Ectodermal cell (in vitro differentiated cells): ENCODE results near the gene SLC22A1. TPM values are rescaled to one million over a fixed set of nuclear protein-coding genes. Genes with fewer than 3 reads are reported as not detected.

Experiments
- H3K27ac ChIP-seq: 2 replicates; pipeline ENCODE4 v1.7.0; 2013; ENCODE audit warnings: mild to moderate bottlenecking, low read depth, low read length; ENCODE audit not compliant: insufficient read depth, poor library complexity, severe bottlenecking
- H3K27me3 ChIP-seq: 2 replicates; pipeline ENCODE4 v1.7.0; 2013; ENCODE audit warnings: mild to moderate bottlenecking, low read length; ENCODE audit not compliant: insufficient read depth, control insufficient read depth, poor library complexity, severe bottlenecking
- H3K36me3 ChIP-seq: one replicate; pipeline ENCODE4 v1.7.0; 2013; ENCODE audit warnings: low read length; ENCODE audit not compliant: control insufficient read depth, insufficient read depth
- H3K4me1 ChIP-seq: one replicate; pipeline ENCODE4 v1.7.0; 2013; ENCODE audit warnings: low read length; ENCODE audit not compliant: control insufficient read depth, insufficient read depth
- H3K4me3 ChIP-seq: 2 replicates; pipeline ENCODE4 v1.7.0; 2013; ENCODE audit warnings: low read depth, low read length, control low read depth; ENCODE audit not compliant: insufficient read depth
- H3K9me3 ChIP-seq: 2 replicates; pipeline ENCODE4 v1.7.0; 2013; ENCODE audit warnings: mild to moderate bottlenecking, low read length, moderate library complexity; ENCODE audit not compliant: control insufficient read depth
- WGBS, 2 experiments: methylation state at CpG; one replicate each; pipeline ENCODE4 v1.1.7; 2013; ENCODE audit warnings: missing lambda C conversion rate in 2 of 2; 5-methylcytosine and 5-hydroxymethylcytosine counted together
- polyA plus RNA-seq, 4 experiments: library from polyadenylated mRNA; stranded (reverse); fragments of 50-300 nt; gene quantifications; one replicate each; pipeline ENCODE4 v1.2.3, GENCODE V29; 2013

The SLC22A1 gene
- not detected for polyA plus RNA-seq (2013, experiment 1 of 4)
- polyA plus RNA-seq (2013, experiment 2 of 4): not detected
- not detected for polyA plus RNA-seq (2013, experiment 3 of 4)
- not detected for polyA plus RNA-seq (2013, experiment 4 of 4)

DNA sequence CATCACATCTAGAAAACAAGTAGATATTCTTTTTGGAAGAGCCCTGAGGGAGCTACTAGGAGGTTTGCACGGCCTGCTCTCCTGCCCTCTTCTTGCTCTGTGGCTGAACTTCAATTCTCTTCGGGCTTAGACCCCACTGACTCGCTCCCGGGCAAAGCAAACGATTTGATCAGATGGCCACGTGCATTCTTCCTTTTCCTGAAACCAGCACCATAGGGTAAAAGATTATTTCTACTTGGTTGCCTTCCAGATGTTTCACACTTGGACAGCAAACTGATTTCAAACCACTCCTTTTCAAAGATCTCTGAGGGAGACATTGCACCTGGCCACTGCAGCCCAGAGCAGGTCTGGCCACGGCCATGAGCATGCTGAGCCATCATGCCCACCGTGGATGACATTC, at the start of gene SLC22A1:
Gene SLC22A1, plus strand, starts transcription at position 258 of the 400 bp plus-strand sequence. Its CDS starts 121 bp downstream, at position 379.
- Histone ChIP-seq H3K36me3 (no peaks in the 10 kb centered on the region), H3K27ac (no peak within 1 kb of the TSS), H3K9me3 (no peaks in the 10 kb centered on the region), H3K4me1 (peaks cover 7% of the 10 kb centered on the region), H3K4me3 (no peak within 1 kb of the TSS), H3K27me3 (no peaks in the 10 kb centered on the region)
- WGBS, 2 experiments: 94 to 95% methylated on average over 8 of the region's 8 CpGs

DNA sequence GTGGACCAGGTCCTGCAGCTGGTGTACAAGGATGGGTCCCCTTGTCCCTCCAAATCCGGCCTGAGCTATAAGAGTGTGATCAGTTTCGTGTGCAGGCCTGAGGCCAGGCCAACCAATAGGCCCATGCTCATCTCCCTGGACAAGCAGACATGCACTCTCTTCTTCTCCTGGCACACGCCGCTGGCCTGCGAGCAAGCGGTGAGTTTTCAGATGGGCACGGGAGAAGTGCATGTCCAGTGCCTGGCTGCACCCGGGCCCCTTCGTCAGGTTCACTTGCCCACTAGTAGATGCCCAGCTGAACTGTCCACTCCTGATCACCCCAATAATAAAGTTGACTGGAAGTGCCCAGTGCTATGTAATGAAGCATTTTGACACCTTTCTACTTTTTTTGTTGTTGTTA, 48.3 kb upstream of the SLC22A1 start:
- H3K9me3 ChIP-seq: no peaks in the 10 kb centered on the region
- H3K27ac ChIP-seq: no peak overlapping the region
- no peaks in the 10 kb centered on the region for H3K27me3 ChIP-seq
- H3K4me1 ChIP-seq: no peaks in the 10 kb centered on the region
- H3K36me3 ChIP-seq: peaks cover 31% of the 10 kb centered on the region
- no peak overlapping the region for H3K4me3 ChIP-seq
- WGBS, 2 experiments: 95 to 97% methylated on average over 9 of the region's 9 CpGs

DNA sequence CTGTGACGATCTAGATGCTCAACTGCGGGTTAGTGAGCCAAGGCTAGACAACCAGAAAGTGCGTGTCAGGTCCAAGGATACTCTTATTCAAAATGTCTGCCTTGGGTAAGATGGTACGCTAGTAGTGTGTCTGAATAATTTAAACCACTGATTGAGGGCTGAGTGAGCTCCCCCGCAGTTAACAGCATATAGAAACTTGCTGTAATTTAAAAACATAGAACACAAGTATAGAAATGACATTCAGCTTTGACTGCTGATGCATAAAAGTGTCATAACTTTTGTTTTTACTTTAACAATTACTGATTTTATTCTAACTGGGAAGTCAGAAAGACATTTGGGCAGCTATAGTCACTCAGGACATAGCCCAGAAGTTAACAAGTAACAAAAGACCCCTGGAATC, 45.6 kb upstream of the SLC22A1 start:
- no peak overlapping the region for H3K27ac ChIP-seq
- no peaks in the 10 kb centered on the region for H3K27me3 ChIP-seq
- no peaks in the 10 kb centered on the region for H3K9me3 ChIP-seq
- peaks cover 43% of the 10 kb centered on the region for H3K36me3 ChIP-seq
- no peaks in the 10 kb centered on the region for H3K4me1 ChIP-seq
- WGBS, 2 experiments: 95% methylated on average over 4 to 5 of the region's 5 CpGs
- no peak overlapping the region for H3K4me3 ChIP-seq

DNA sequence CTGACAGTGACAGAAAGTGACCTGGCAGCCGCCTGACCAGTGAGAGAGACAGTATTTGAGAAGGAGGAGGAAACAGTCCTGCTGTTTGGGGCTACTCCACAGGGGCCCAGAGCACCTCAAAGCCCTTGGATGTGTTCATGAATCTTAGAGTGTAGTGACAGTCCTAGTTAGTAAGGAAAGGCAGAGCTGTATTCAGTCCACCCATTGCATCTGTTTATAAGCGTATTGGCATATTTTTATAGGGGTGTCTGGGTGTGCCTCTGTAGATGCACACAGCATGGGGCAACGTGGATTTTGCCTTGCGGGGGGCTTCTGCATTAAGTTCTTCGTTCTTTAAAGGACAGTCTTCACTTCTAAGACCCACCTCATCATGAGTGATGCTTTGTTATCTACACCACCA, 44.6 kb upstream of the SLC22A1 start:
- Histone ChIP-seq H3K27ac (no peak overlapping the region), H3K4me3 (no peak overlapping the region), H3K36me3 (peaks cover 47% of the 10 kb centered on the region), H3K9me3 (no peaks in the 10 kb centered on the region), H3K4me1 (no peaks in the 10 kb centered on the region), H3K27me3 (no peaks in the 10 kb centered on the region)
- WGBS, 2 experiments: 93 to 95% methylated on average over 5 of the region's 5 CpGs

DNA sequence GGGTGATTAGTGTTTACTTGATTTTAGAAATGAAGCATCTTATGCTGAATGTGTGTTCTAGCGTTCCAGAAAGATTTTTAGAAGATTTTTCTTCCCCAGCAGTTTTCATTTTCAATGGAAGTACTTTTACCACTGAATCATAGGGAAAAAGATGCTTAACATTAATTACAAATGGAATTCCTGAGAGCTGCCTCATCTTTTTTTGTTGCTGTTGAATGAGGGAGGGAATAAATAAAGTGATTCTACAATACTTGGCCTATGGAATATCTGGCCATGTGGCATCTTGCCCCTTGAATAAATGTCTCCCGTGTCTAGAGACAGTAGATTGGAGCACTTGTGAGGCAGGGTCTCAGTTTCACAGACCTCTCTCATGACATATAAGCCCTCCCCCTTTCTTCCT, 44.1 kb upstream of the SLC22A1 start:
- Histone ChIP-seq H3K27ac (no peak overlapping the region), H3K4me1 (no peaks in the 10 kb centered on the region), H3K9me3 (no peaks in the 10 kb centered on the region), H3K4me3 (no peak overlapping the region), H3K27me3 (no peaks in the 10 kb centered on the region), H3K36me3 (peaks cover 44% of the 10 kb centered on the region)
- 95 to 100% methylated on average over 1 to 2 of the region's 2 CpGs for WGBS, 2 experiments

DNA sequence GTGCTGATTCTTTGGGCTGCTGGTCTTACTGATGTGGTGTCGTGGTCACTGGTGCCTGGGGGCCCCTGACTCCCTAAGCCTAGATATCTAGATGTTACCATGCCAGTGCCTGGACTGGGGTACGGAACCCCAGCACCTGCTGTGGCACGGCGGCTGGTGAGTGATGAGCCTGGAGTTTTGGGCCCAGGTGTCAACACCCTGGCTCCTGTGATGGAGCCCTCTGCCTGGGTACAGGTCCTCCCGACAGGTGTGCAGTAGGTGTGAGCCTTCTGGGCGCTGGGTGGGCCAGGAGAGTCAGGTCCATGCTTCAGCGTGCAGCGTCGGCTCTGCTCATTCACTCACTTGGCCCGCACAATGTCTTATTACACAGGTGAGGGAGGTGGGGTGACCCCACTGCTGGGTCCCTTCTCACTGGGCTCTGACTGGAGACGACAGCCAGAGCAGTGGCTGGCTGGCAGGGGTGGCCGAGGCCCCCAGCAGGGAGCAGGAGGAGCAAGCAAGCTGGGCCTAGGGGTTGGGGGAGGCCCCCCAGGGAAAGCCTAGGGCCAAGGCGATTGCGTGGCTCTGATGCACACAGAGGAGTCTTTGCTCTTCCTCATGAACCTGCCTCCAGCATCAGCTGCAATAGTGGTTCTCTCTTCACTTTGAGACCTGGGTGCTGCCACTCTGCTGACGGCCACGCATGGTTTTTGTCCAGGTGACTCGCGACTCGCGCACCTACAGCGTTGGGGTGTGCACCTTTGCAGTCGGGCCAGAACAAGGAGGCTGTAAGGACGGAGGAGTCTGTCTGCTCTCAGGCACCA, 42.5 kb upstream of the SLC22A1 start:
- H3K4me3 ChIP-seq: no peak overlapping the region
- H3K27me3 ChIP-seq: no peaks in the 10 kb centered on the region
- no peaks in the 10 kb centered on the region for H3K4me1 ChIP-seq
- WGBS, 2 experiments: 96 to 97% methylated on average over 23 of the region's 23 CpGs
- peaks cover 34% of the 10 kb centered on the region for H3K36me3 ChIP-seq
- no peak overlapping the region for H3K27ac ChIP-seq
- H3K9me3 ChIP-seq: no peaks in the 10 kb centered on the region

DNA sequence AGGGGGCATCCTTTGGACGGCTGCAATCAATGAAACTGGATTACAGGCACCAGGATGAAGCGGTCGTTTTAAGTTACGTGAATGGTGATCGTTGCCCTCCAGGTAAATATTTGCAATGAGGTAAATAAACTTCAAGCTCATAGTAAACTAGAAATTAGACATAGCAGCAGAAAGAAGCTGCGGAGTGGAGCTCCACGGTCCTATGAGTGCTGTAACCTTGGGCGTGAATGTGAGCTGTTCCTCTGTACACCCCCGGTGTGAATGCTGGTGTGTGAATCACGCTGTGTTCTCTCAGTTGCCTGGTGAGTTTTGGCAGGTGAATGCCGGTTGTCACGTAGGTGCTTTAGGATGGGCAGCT, 42.0 kb upstream of the SLC22A1 start:
- no peak overlapping the region for H3K4me3 ChIP-seq
- H3K27ac ChIP-seq: no peak overlapping the region
- peaks cover 40% of the 10 kb centered on the region for H3K36me3 ChIP-seq
- no peaks in the 10 kb centered on the region for H3K4me1 ChIP-seq
- H3K27me3 ChIP-seq: no peaks in the 10 kb centered on the region
- WGBS, 2 experiments: 97 to 98% methylated on average over 12 of the region's 12 CpGs
- H3K9me3 ChIP-seq: no peaks in the 10 kb centered on the region

DNA sequence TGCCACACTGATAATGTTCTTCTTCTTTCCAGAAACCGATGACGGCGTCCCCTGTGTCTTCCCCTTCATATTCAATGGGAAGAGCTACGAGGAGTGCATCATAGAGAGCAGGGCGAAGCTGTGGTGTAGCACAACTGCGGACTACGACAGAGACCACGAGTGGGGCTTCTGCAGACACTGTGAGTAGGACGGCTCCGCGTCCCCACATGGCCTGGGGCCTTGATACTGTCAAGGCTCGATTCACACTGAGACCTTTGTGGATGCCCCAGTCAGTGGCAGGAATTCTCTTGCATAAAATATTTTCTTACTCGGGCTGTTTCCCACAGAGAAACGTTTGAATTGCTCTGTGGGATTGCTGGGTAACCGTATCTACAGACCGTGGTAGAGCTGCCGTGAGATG, 41.5 kb upstream of the SLC22A1 start:
- 96 to 97% methylated on average over 17 of the region's 17 CpGs for WGBS, 2 experiments
- no peaks in the 10 kb centered on the region for H3K9me3 ChIP-seq
- no peaks in the 10 kb centered on the region for H3K4me1 ChIP-seq
- peaks cover 44% of the 10 kb centered on the region for H3K36me3 ChIP-seq
- H3K27ac ChIP-seq: no peak overlapping the region
- no peaks in the 10 kb centered on the region for H3K27me3 ChIP-seq
- no peak overlapping the region for H3K4me3 ChIP-seq

DNA sequence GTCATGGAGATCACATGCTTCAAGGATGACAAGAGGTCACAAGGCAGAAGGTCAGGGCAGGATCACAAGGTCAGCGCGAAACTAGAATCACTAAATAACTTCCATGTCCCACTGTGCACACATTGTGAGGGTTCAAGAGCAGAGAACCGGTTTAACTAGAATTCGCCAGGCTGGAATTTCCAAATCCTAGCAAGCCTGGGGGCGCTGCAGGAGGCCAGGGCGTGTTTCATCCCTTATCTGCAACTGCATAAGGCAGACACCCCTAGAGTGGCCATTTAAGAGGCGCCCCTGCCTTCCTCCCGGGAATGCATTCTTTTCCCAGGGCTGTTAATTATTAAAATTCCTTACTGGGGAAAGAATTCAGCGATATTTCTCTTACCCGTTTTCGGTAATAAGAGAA, 40.2 kb upstream of the SLC22A1 start:
- WGBS, 2 experiments: 89 to 96% methylated on average over 11 of the region's 11 CpGs
- H3K27me3 ChIP-seq: no peaks in the 10 kb centered on the region
- H3K36me3 ChIP-seq: peaks cover 47% of the 10 kb centered on the region
- H3K27ac ChIP-seq: no peak overlapping the region
- no peaks in the 10 kb centered on the region for H3K9me3 ChIP-seq
- H3K4me3 ChIP-seq: no peak overlapping the region
- H3K4me1 ChIP-seq: no peaks in the 10 kb centered on the region

DNA sequence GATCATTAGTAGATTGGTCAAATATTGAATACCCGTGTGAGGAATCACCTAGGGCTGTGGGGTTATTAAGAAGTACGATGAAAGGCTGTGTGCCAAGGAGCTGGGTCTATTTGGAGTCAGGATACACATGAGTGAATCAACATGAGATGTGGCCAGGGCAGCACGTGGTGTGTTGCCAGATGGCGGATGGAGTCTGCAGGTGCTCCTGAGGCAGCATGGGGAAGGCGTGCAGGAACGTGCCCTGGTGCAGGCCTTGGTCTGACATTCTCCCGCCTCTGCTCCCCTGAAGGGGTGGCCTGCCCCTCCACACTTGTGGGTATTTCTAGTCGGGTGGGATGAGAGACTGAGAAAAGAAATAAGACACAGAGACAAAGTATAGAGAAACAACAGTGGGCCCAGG, 39.0 kb upstream of the SLC22A1 start:
- Histone ChIP-seq H3K27ac (no peak overlapping the region), H3K4me1 (no peaks in the 10 kb centered on the region), H3K36me3 (peaks cover 47% of the 10 kb centered on the region), H3K4me3 (no peak overlapping the region), H3K27me3 (no peaks in the 10 kb centered on the region), H3K9me3 (no peaks in the 10 kb centered on the region)
- WGBS, 2 experiments: 96 to 97% methylated on average over 7 to 8 of the region's 8 CpGs
